Gastroesophageal sphincter (tissue), 4 donors: ENCODE data around the gene CIITA. TPM values are rescaled to one million over a fixed set of nuclear protein-coding genes. Genes with fewer than 3 reads are reported as not detected.
A peak's percentile ranks its signal among the peaks of the same experiment; 100 is the strongest.
"Not testable (repeated sequence)": the region's sequence is repeated elsewhere in the genome, so short reads cannot be mapped to it uniquely, and the experiment has no call there.

Experiments used
- ATAC-seq: fragments of 150-250 bp; one replicate; pipeline ENCODE4 v1.9.1; 2016; ENCODE audit warnings: mild to moderate bottlenecking, moderate library complexity
- H3K27ac ChIP-seq, 4 donors: fragments of 200-600 bp; sonication (generic) in 3 of 4; 1 replicate in 3 of 4; 2 replicates in 1 of 4; pipeline ENCODE4 v1.5.1; 2016 to 2019
- H3K27me3 ChIP-seq: fragments of 200-600 bp; sonication (generic); one replicate; pipeline ENCODE4 v1.5.1; 2019
- H3K36me3 ChIP-seq, 2 donors: fragments of 200-600 bp; sonication (generic); one replicate each; pipeline ENCODE4 v1.5.1; 2019; ENCODE audit warnings: control low read depth in 1 of 2
- H3K4me1 ChIP-seq, 3 donors: fragments of 200-600 bp; sonication (generic); 1 replicate in 2 of 3; 2 replicates in 1 of 3; pipeline ENCODE4 v1.5.1; 2016 to 2019; ENCODE audit warnings: control low read depth in 2 of 3
- H3K4me3 ChIP-seq, 2 donors: fragments of 200-600 bp; sonication (generic); one replicate each; pipeline ENCODE4 v1.5.1; 2019; ENCODE audit warnings: mild to moderate bottlenecking in 1 of 2, moderate library complexity in 1 of 2
- H3K9me3 ChIP-seq, 3 donors: fragments of 200-600 bp; sonication (generic); one replicate each; pipeline ENCODE4 v1.5.1; 2017 to 2019; ENCODE audit warnings: control low read depth in 2 of 3
- EP300 ChIP-seq: sonication (generic); formaldehyde crosslinking; IDR thresholded peaks from one replicate; pipeline ENCODE4 v1.6.1; 2017; ENCODE audit warnings: antibody characterized with exemption, mild to moderate bottlenecking
- POLR2A ChIP-seq, 2 donors: fragments of 450-650 bp; IDR thresholded peaks; one replicate each; pipeline ENCODE4 v1.6.1; 2017; ENCODE audit warnings: antibody characterized with exemption in 2 of 2, mild to moderate bottlenecking in 2 of 2, moderate library complexity in 1 of 2
- POLR2AphosphoS5 ChIP-seq: sonication (generic); formaldehyde crosslinking; IDR thresholded peaks from one replicate; pipeline ENCODE4 v1.6.1; 2017; ENCODE audit warnings: antibody characterized with exemption
- WGBS, 2 donors: methylation state at CpG; one replicate each; pipeline ENCODE4 v1.1.5; 2018; ENCODE audit warnings: low coverage in 1 of 2; 5-methylcytosine and 5-hydroxymethylcytosine counted together
- total RNA-seq, 4 donors: library from RNA; depleted of rRNA; stranded (reverse); fragments of >200 nt; gene quantifications; one replicate each; pipeline ENCODE4 v1.1.0, GENCODE V29; 2016
- TF ChIP-seq, protein P1 (sequence below), 4 experiments: fragments of 200-600 bp in 2 of 4; fragments of 450-650 bp in 2 of 4; sonication (generic) in 1 of 4; IDR thresholded peaks; one replicate each; pipeline ENCODE4 v1.5.1; 2017 to 2019; ENCODE audit warnings: antibody characterized with exemption in 4 of 4, mild to moderate bottlenecking in 2 of 4, moderate library complexity in 2 of 4

CIITA gene
- total RNA-seq, 4 donors from 2014 or later: 4.3 to 26.5 (median 7.4) TPM

DNA sequence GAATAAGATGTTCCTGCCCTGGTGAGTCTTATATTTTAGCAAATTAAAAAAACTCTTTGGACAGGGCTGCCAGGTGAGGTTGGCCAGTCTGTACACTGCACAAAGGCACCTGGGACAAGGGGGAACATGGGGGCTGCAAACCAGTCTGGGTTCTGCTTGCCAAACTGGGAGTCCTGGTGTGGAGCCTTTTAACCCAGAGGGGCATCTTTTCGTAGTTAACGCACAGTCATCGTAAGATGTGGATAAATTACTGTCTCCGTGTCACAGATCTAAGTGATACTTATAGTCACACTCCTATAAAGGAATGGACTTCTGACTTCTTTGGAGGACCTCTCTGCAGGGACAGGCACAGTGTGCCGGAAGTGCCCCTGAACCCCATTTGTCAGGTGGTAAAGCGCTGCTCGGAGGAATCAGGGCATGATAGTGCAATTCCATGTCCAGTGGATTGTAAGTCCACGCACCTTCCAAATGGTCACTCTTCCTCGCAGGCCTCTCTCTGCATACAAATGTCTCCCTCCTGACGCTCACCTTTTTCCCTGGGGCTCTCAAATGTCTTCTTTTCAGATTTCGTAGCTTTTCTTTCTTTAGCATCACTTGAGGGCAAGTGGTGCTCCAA, 50.6 kb downstream of the CIITA start:
- TF ChIP-seq POLR2A (IDR thresholded peaks at IDR 0.05) (no peak), POLR2AphosphoS5 (no peak), EP300 (no peak)
- TF ChIP-seq, protein P1, sequence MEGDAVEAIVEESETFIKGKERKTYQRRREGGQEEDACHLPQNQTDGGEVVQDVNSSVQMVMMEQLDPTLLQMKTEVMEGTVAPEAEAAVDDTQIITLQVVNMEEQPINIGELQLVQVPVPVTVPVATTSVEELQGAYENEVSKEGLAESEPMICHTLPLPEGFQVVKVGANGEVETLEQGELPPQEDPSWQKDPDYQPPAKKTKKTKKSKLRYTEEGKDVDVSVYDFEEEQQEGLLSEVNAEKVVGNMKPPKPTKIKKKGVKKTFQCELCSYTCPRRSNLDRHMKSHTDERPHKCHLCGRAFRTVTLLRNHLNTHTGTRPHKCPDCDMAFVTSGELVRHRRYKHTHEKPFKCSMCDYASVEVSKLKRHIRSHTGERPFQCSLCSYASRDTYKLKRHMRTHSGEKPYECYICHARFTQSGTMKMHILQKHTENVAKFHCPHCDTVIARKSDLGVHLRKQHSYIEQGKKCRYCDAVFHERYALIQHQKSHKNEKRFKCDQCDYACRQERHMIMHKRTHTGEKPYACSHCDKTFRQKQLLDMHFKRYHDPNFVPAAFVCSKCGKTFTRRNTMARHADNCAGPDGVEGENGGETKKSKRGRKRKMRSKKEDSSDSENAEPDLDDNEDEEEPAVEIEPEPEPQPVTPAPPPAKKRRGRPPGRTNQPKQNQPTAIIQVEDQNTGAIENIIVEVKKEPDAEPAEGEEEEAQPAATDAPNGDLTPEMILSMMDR (IDR thresholded peaks at IDR 0.05): no peak
- peaks cover 0 to 6% (median 0%) of the 10 kb centered on the region in 3 donors for H3K9me3 ChIP-seq
- no peaks in the 10 kb centered on the region for H3K27me3 ChIP-seq
- H3K4me1 ChIP-seq: peaks cover 0 to 50% (median 11%) of the 10 kb centered on the region in 3 donors
- H3K4me3 ChIP-seq: no peak overlapping the region
- peaks cover 0 to 87% of the 10 kb centered on the region in 2 donors for H3K36me3 ChIP-seq
- H3K27ac ChIP-seq: no peak overlapping the region
- 87 to 97% methylated on average over 6 to 11 of the region's 11 CpGs for WGBS, 2 donors
- ATAC-seq: no peak

DNA sequence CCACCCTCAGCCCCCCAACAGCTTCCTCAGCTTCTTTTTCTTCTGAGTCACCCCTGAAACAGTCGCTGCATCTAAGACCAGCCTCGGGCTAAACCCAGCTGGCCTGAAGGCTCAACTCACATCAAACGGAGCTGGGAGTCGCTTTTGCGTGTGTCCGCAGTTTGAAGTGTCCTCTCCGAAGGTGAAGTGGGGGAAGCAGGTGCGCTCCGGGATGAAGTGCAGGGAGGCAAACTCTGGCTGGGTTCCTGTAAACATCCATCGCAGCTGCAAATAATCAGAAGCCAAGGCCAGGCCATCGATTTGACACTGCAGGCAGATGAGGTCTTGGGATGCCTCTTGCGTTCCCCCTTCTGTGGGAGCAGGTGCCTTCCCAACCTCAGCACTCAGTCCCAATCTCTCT, 52.1 kb downstream of the CIITA start:
- not testable (repeated sequence) for ATAC-seq, H3K27ac ChIP-seq

DNA sequence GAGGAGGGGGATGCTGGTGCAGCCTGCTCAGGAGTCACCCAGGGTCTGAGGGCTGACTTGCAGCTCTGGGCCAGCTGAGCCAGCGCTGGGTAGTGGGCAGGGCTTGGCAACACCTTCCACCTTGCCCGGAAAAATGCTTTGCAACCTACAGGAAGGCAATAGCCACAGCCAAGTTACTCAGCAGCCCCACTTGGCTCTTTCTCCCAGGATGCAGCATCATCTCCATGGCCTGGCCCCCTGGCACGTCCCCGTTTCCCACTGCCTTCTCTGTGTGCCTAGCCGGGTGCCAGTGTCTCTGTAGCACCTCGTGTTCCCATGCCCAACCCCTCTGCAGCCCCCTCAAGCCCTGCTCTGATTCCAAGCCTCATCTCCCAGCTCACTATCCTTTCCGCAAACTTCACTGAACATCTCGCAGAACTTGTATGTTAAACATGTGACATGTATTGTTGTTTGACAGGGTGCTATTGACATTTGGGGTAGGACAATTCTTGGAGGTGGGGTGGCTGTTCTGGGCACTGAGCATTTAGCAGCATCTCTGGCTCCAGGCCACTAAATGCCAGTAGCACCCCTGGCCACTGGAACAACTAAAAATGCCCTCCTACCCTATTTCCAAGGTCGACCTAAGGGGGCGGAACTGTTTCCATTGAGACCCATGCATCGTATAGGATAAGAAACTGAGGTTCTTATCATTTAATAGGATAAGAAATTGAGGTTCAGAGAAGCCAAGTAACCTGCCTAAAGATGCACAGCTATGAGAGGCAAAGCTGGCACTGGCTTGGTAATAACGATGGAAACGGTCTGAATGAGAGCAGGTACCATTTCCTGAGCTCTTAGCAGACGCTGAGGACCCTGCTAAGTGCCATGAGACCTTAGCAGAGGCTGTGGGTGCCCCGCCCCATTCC, 53.1 kb downstream of the CIITA start:
- peaks cover 0 to 51% (median 6%) of the 10 kb centered on the region in 3 donors for H3K4me1 ChIP-seq
- no peak overlapping the region for H3K27ac ChIP-seq
- TF ChIP-seq POLR2AphosphoS5: peak; percentile 49
- TF ChIP-seq POLR2A (IDR thresholded peaks at IDR 0.05): no peak
- no peak overlapping the region for H3K4me3 ChIP-seq
- peaks cover 0 to 3% (median 0%) of the 10 kb centered on the region in 3 donors for H3K9me3 ChIP-seq
- peak; percentile 32 for ATAC-seq
- H3K36me3 ChIP-seq: peaks cover 0 to 89% of the 10 kb centered on the region in 2 donors
- no peaks in the 10 kb centered on the region for H3K27me3 ChIP-seq
- 70 to 76% methylated on average over 9 to 13 of the region's 15 CpGs for WGBS, 2 donors

More for the DNA sequence above, 52.1 kb downstream of the CIITA start:
- no CpG with 5 or more reads among the region's 12 CpGs for WGBS, 2 donors
- peaks cover 0 to 49% (median under 1%) of the 10 kb centered on the region in 3 donors for H3K4me1 ChIP-seq
- H3K4me3 ChIP-seq, H3K9me3 ChIP-seq, H3K27me3 ChIP-seq: not testable (repeated sequence)
- H3K36me3 ChIP-seq: peaks cover 0 to 96% of the 10 kb centered on the region in 2 donors

DNA sequence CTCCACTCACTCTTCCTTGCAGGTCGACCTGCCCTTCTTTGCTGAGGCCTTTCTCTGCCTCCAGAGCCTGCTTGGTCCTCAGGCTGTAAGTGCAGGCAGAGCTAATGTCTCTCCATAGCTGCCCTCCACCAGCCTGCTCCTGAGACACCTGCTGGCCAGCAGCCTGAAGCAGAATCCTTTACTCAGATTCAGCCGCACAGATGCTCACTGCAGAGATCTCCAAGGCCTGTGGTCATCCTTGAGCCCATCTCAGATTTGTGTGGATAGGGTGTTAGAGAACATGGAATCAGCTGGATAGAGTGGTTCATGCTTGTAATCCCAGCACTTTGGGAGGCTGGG, 53.7 kb downstream of the CIITA start:
- H3K27me3 ChIP-seq: no peaks in the 10 kb centered on the region
- H3K4me1 ChIP-seq: peaks cover 0 to 58% (median 11%) of the 10 kb centered on the region in 3 donors
- no peak for ATAC-seq
- 79% methylated on average over 2 of the region's 2 CpGs; no CpG with 5 or more reads in 1 of the 2 donors for WGBS, 2 donors
- H3K27ac ChIP-seq: no peak overlapping the region
- H3K4me3 ChIP-seq: no peak overlapping the region
- H3K9me3 ChIP-seq: no peaks in the 10 kb centered on the region
- TF ChIP-seq POLR2AphosphoS5 (no peak), POLR2A (IDR thresholded peaks at IDR 0.05) (no peak), EP300 (no peak)
- TF ChIP-seq, protein P1 (IDR thresholded peaks at IDR 0.05): no peak
- peaks cover 0 to 83% of the 10 kb centered on the region in 2 donors for H3K36me3 ChIP-seq

DNA sequence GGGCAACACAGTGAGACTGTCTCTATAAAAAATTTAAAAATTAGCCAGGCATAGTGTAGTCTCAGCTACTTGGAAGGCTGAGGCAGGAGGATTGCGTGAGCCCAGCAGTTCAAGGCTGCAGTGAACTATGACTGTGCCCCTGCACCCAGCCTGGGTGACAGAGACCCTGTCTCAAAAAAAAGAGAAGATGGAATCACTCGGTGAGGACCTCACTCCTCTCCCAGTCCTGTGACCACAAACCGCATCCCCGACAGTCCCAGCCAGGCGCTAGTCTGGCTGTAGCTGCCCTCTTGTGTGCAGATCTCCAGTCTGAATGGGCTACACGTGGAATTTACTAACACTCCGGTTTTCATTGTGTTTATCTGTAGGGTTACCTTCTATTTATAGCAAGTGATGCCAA, 54.1 kb downstream of the CIITA start:
- ATAC-seq: no peak
- TF ChIP-seq EP300 (no peak), POLR2A (IDR thresholded peaks at IDR 0.05) (no peak), POLR2AphosphoS5 (no peak)
- TF ChIP-seq, protein P1 (IDR thresholded peaks at IDR 0.05): no peak
- WGBS, 2 donors: 51% methylated on average over 3 of the region's 7 CpGs; no CpG with 5 or more reads in 1 of the 2 donors
- Histone ChIP-seq H3K9me3 (no peaks in the 10 kb centered on the region), H3K27me3 (no peaks in the 10 kb centered on the region), H3K4me3 (no peak overlapping the region), H3K27ac (no peak overlapping the region), H3K36me3 (peaks cover 0 to 79% of the 10 kb centered on the region in 2 donors), H3K4me1 (peaks cover 0 to 62% (median 15%) of the 10 kb centered on the region in 3 donors)
